Caki2 (cell line): Measurements from ENCODE around the gene ARFGEF3. TPM values are rescaled to one million over a fixed set of nuclear protein-coding genes. Genes with fewer than 3 reads are reported as not detected.

ENCODE experiments used
- DNase-seq: peaks from one replicate; pipeline ENCODE4 v3.0.0-alpha.2; 2015; ENCODE audit warnings: low read depth
- in situ Hi-C: cut with HindIII; loops from 2 replicates; pipeline ENCODE4 v1.10.0; 2016; ENCODE audit warnings: low sequenced_read_pairs, low pct_unique_long_range_greater_than_20kb, mixed read lengths
- total RNA-seq: library from RNA; depleted of rRNA; stranded (reverse); fragments of >200 nt; shearing (Covaris generic); gene quantifications from 2 replicates; pipeline ENCODE4 v1.2.3, GENCODE V29; 2014; ENCODE audit warnings: low replicate concordance

Gene ARFGEF3
- total RNA-seq, 1 experiment from 2014 or later = 5.5 TPM

DNA sequence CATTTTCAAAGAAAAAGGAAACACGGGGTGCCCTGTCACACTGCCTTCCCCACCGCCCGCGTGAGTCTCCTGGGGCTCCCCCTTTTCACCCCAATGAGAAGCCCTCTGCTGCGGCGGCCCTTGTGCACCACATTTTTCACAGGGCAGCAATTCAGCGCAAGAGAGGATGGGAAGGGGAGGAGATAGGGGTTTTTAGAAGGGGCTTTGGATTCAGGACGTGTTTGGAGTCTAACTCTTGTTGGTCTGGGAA, 726 bp upstream of the ARFGEF3 start:
- in situ Hi-C loops = no loop called here

DNA sequence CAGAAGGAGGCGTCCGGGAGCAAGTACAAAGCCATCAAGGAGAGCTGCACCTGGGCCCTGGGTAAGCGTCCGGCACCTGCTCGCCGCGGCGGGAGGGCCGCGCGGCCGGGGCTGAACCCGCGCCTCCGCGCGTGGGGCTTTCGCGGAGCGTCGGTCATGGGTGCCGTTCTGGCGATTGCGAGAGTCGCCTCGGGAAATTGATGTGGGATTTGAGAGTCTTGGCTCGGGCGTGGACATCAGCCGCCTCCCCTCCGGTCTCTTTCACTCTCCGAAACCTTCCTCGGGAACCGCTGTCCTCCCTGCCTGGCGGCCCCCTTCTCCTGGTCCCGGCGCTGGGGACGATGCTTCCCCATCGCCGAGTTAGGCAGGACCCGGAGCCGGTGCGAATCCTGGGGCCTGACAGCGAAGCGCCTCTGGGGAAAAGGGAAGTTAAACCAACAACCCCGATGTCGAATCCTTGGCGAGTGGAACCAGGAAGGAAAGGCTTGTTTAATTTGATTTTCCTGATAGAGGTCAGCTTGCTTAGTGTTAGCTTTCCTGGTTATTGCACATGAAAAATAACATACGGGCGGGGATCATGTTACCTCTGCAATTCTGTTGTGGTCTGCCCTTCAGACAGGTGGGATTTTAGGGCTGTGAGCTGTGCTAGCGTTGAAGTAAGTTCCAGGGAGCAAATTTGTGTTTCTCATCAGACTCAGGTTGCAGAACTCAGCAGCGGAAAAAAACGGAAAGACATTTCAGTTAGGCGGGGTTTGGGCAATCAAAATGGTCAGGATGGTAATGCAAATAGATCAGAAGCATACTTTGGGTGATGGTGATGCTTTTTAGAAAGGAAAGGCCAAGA, 594 bp downstream of the ARFGEF3 start:
- in situ Hi-C loops = no loop called here
- DNase-seq = peak; percentile 60

More for the DNA sequence above, 726 bp upstream of the ARFGEF3 start:
- DNase-seq = no peak

DNA sequence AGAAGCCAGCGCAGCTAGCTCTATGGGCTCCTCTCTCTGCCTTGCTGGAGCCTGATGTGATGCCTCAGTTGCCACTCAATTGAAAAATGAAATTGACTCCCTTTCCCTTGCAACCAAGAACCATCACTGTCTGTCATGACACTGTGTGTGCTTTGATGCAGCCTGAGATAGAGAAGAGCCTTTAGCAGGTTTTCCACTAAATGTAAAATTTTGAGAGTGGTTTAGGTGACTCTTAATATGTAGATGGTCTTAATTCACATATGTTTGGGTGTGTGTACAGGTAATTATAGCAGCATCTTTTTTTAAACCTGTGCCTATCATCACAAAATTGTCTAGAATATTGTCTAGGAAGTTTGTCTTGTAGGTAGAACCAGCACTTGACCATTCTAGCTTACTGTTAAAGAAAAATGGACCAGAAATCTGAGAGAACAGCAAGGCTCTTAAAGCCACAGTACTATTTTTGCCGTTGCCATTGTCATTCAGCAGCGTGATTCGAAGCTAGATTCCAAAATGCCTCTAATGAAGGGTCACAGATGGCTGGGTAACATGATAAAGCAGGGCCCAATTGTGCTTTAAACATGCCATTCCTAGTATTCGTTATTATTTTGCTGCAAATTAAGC, 1.3 kb downstream of the ARFGEF3 start:
- DNase-seq = peak; percentile 6
- in situ Hi-C loops = no loop called here

DNA sequence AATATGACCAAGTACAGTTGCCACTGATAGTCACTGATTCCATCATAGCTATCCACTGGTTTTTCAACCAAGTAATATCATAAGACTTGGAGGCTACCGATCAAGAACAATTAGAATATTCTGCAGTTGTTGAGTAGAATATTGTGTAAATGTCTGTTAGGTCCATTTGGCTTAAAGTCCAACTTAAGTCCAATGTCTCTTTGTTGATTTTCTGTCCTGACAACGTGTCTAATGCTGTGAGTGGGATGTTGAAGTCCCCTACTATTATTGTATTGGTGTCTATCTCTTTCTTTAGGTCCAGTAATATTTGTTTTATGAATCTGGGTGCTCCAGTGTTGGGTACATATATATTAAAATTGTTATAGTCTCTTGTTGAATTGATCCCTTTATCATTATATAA, 13.9 kb downstream of the ARFGEF3 start:
- in situ Hi-C loops = no loop called here
- DNase-seq = no peak

DNA sequence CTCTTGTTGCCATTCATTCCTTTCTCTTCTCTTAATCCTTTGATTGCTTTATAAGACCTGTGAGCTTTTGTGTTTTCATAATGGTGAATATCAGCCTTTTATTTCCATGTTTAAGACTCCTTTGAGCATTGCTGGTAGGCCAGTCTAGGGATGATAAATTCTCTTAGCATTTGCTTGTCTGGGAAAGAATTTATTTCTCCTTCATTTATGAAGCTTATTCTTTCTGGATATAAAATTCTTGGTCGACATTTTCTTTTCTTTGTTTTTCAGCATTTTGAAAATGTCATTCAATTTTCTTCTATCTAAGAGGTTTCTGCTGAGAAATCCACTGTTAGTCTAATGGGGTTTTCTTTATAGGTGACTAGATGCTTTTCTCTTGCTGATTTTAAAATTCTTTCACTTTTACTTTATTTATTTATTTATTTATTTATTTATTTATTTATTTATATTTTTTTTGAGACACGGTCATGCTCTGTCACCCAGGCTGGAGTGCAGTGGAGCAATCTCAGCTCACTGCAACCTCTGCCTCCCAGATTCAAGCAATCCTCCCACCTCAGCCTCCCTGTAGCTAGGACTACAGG, 15.0 kb downstream of the ARFGEF3 start:
- in situ Hi-C loops = no loop called here
- no peak for DNase-seq

DNA sequence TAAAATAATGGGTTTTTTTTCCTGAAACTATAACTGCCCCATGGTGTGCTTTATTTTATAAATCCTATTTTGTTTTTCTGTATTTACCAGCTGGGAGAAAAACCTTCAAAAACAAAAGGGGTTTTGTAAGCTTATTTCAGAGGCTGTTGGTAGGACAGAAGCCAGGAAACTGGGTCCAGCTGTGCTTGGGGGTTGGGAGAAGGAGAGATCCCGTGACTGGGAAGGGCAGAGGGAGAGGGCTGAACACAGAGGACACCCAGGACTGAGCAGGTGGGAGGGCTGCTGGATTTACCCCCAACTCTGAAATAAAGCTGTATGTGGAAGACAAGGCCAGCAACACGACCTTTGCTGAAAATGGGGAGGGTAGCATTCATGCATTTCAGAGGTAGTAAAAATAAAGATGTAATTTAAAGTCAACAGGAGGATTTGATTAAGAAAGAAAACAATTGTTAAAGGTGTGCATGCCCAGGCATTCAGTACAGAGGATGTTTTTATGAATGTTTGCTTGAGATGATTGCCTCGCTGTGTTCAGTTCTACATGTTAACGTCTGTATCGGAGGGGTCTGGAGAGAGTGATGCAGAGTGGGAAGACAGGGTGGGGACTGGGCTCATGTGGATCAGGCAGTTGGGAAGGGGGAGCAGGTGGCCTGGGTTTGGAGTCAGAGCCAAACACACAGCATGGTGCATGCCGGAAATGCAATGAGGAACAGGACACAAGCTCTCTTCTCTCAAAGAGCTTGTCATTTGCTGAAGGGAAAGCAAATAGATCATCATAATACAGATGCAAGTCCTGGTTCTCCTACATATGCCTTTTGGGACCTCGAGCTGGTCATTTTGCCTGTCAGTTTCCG, 21.4 kb downstream of the ARFGEF3 start:
- DNase-seq = no peak
- in situ Hi-C loops = no loop called here

DNA sequence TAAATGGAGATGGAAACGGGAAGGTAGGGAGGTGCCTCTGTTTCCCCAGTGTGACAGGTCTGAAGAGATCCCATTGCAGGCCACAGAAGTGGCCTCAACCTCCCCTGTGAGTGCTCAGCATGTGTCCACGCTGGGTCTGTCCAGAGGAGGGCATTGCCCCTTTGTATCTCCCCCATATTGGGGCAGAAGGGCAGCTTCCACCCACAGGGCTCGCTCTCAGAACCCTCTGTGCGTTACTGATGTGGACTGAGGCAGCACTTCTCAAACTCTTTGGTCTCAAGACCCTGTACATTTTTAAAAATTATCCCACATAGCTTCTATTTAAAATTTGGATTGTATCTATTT, 22.0 kb downstream of the ARFGEF3 start:
- in situ Hi-C loops = no loop called here

DNA sequence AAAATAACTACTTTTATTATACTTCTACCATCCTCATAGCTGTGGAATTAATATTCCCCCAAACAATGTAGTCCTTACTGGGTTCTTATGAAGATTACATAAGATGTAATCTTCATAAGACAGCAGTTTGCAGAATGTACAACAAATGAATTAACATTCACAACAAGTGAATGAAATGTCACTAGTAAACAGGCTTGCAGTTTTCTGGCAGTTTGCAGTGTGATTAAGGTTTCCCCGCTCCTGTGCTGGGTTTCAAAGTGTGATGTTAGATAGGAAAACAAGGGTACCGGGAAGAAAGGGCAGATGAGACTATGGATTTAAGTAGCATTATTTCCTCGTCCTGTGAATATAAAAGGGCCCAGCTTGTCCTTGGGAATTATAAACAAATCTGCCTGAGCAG, 22.5 kb downstream of the ARFGEF3 start:
- in situ Hi-C loops = no loop called here
- no peak for DNase-seq

More for the DNA sequence above, 22.0 kb downstream of the ARFGEF3 start:
- DNase-seq = no peak

DNA sequence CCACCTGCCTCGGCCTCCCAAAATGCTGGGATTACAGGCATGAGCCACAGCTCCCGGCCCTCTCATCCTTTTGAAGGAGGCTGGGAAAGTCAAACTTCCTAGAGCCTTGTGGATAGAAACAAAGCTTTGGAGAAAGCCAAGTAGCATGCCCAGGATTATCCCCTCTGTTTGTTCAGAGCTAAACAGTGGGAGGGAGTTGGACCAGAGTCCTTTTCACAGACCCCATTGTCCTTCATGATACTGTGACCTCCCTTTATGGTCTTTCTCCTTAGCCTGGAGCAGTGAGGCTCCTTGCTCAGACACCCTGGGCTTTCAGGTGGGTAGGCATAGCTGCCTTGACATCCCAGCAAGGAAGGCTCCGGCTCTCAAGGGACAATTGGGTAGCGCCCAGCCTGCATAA, 25.4 kb downstream of the ARFGEF3 start:
- in situ Hi-C loops = no loop called here
- no peak for DNase-seq

DNA sequence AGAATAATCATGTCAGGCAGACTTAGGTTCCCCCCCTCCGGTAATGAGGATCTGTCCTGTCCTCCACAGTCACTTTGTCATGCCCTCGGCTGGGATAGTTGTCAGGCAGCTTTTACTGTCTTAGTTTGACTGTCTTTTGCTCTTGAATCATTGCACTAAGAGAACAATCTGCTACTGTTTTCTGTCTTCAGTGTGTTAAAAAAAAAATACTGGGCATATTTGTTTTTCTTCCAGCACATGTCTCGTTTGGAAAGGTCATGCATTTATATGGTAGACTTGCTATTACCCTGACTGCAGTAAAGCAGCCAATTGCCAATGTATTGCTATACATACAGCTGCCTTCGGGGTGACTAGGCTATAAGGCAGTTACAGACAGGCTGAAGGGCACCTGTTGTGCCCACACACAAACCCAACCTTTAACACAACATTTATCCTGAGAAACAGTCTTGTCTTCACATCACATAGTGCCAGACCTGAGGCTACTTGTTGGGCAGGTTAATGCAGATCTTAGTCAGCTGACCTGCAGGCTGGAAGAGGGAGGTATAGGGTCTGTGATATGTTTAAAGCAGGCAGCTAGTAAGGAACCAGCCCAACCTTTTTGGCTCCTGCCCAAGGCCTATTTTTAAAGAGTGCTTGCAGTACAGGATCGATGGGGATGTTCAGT, 26.7 kb downstream of the ARFGEF3 start:
- in situ Hi-C loops = no loop called here
- no peak for DNase-seq

DNA sequence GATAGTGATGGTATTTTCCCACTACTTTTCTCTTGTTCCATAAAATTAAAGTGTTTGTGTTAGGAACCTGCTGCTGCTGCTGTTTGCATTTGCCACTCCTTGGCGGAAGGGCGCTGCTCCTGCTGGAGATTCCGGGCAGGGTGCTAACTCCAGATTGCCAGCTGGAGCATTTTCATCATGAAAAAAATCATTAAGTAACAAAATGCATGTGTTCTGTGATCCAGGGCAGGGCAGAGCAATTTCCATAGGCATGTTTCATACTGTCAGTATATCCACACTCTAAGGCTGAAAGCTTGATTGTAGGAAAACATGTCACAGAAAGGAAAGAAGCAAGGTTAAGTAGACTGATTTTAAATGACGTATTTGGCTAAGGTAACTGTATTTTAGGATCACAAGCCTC, 32.5 kb downstream of the ARFGEF3 start:
- no peak for DNase-seq
- in situ Hi-C loops = no loop called here

DNA sequence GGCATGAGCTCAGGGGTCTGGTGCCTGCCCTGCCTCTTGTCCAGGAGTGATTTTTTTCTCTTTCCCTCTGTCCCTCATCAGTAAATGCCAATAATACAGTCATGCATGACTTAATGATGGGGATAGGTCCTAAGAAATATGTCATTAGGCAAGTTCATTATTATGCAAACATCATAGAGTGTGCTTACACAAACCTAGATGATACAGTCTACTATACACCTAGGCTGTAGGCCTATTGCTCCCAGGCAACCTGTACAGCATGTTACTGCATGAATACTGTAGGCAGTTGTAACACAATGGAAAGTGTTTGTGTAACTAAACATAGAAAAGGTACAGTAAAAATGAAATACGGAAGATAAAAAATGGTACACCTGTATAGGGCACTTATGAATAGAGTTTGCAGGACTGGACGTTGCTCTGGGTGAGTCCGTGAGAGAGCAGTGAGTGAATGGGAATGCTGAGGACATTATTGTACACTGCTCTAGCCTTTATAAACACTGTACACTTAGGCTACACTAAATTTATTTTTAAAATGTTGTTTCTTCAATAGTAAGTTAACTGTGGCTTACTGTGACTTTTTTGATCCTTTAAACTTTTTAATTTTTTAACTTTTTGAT, 34.5 kb downstream of the ARFGEF3 start:
- no peak for DNase-seq
- in situ Hi-C loops = no loop called here

DNA sequence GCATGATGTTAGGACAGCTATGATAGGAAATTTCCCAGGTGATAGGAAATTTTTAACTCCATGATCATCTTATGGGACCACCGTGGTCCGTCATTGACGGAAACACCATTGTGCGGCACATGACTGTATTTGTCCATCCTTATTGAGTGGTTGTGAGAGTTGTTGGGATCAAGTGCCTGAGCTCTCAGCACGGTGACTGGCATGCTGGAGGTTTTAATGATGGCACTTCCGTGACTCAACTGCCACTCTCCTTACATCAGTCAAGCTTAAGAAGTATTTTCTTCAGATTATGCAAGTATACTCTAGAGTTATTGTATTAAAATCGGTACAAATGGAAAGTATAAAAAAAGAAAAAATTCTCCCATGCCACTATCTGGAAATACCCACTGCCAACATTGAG, 35.8 kb downstream of the ARFGEF3 start:
- in situ Hi-C loops = no loop called here
- no peak for DNase-seq

DNA sequence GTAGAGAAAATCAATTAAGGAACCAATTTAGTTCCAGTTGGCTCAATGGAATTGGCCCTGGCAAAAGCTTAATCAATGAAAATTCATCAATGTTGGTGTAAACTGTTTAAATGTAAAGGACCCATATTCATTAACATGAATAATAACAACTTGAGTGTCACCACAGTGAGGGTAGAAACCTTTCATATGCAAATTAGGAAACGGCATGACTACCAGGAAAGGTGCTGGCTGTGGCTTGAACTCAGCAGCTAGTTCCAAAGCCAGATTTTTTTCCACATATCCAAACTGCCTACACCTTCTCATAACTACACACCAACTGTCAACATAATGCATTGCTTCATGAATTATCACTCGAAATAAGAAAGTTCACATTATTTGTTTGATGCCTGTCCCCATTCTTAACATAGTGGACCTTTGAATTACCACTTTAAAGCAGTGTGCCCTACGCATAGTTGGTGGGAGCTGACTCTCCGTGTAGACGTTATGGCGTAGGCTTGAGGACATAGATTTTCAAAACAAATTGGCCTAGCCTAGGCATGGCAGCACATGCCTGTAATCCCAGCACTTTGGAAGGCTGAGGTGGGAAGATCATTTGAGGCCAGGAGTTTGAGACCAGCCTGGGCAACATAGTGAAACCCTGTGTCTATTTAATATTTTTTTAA, 36.8 kb downstream of the ARFGEF3 start:
- no peak for DNase-seq
- in situ Hi-C loops = no loop called here

DNA sequence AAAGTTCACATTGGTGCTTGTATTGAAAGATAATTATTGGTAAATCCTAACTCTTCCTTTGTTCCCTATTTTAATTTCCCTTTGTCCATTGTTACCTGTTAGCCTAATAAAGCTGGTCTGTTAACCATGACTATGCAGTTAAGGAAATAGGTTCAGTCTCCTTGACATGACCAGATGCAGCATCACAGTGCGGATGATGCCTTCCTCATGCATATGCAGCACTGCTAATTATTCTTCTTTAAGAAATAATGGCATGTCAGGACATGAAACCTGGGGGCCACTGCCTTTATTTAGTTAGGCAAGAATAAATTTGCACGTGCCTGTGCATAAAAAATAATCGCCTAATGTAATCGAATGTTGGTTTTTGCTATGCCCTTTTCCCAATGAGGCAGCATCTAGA, 40.1 kb downstream of the ARFGEF3 start:
- DNase-seq = no peak
- in situ Hi-C loops = no loop called here

DNA sequence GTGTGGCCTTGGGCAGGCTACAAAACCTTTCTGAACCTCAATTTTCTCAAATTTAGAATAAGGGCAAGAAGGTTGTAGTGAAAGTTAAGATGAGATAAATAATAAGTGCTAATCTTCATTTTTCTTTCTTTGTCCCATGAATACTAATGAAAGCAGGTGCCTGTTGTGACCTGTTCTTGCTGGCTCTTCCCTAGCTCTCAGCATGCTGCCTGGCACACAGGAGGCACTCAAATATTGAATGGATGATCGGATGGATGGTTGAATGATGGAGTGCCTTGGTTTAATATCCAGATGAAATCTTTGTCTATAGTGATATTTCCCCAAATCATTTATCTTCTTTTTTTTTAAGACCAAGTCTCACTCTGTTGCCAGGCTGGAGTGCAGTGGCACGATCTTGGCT, 41.6 kb downstream of the ARFGEF3 start:
- no peak for DNase-seq
- in situ Hi-C loops = no loop called here

DNA sequence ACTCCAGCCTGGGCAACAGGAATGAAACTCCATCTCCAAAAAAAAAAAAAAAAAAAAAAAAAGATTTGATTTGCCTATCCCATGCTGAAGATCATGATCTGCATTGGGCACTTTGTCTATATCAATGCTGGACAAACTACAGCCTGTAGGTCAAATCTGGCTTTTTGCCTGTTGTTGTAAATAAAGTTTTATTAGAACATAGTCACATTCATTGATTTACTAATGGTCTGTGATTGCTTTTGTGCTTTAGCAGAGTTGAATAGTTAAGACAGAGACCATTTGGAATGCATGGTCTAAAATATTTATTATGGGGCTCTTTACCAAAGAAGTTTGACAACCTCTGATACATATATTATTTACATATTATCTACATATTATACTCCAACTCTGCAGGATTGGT, 42.6 kb downstream of the ARFGEF3 start:
- in situ Hi-C loops = no loop called here
- no peak for DNase-seq
